Tibial nerve (tissue), 4 donors: Measurements from ENCODE around the gene ACR. TPM values are rescaled to one million over a fixed set of nuclear protein-coding genes. Genes with fewer than 3 reads are reported as not detected.

Source experiments
- DNase-seq, 2 donors: peaks; one replicate each; pipeline ENCODE4 v3.0.0-alpha.2; 2019; ENCODE audit warnings: low spot score in 2 of 2
- H3K27ac ChIP-seq, 4 donors: fragments of 200-600 bp; sonication (generic) in 3 of 4; one replicate each; pipeline ENCODE4 v1.5.1; 2017 to 2019; ENCODE audit warnings: mild to moderate bottlenecking in 1 of 4
- H3K27me3 ChIP-seq, 2 donors: fragments of 200-600 bp; sonication (generic) in 1 of 2; one replicate each; pipeline versions ENCODE4 v1.5.1 to v1.6.0; 2017 to 2019
- H3K36me3 ChIP-seq, 3 donors: fragments of 200-600 bp; sonication (generic); one replicate each; pipeline ENCODE4 v1.5.1; 2018 to 2019
- H3K4me1 ChIP-seq, 4 donors: fragments of 200-600 bp; sonication (generic) in 3 of 4; one replicate each; pipeline ENCODE4 v1.5.1; 2017 to 2019
- H3K4me3 ChIP-seq, 4 donors: fragments of 200-600 bp; sonication (generic) in 3 of 4; one replicate each; pipeline ENCODE4 v1.5.1; 2017 to 2019; ENCODE audit warnings: mild to moderate bottlenecking in 1 of 4, moderate library complexity in 1 of 4
- H3K9me3 ChIP-seq, 4 donors: fragments of 200-600 bp; sonication (generic) in 3 of 4; one replicate each; pipeline ENCODE4 v1.5.1; 2017 to 2019
- EP300 ChIP-seq, 2 donors: sonication (generic); formaldehyde crosslinking; IDR thresholded peaks; one replicate each; pipeline ENCODE4 v1.6.1; 2017; ENCODE audit warnings: antibody characterized with exemption in 2 of 2, mild to moderate bottlenecking in 1 of 2
- POLR2A ChIP-seq, 2 donors: fragments of 450-650 bp; IDR thresholded peaks; one replicate each; pipeline ENCODE4 v1.6.1; 2017; ENCODE audit warnings: antibody characterized with exemption in 2 of 2, mild to moderate bottlenecking in 2 of 2, moderate library complexity in 2 of 2
- WGBS, 2 donors: methylation state at CpG; one replicate each; pipeline ENCODE4 v1.1.5; 2018; 5-methylcytosine and 5-hydroxymethylcytosine counted together
- total RNA-seq, 4 donors: library from RNA; depleted of rRNA; stranded (reverse); fragments of >200 nt; gene quantifications; one replicate each; pipeline ENCODE4 v1.1.0, GENCODE V29; 2016
- TF ChIP-seq, protein P1 (sequence below), 5 experiments: fragments of 200-600 bp in 3 of 5; fragments of 450-650 bp in 2 of 5; sonication (generic) in 3 of 5; IDR thresholded peaks; one replicate each; pipeline ENCODE4 v1.5.1; 2016 to 2019; ENCODE audit warnings: antibody characterized with exemption in 5 of 5, mild to moderate bottlenecking in 3 of 5, moderate library complexity in 2 of 5

Gene ACR
- total RNA-seq, 4 donors from 2014 or later = 2.2 to 4.8 TPM; not detected in 2

DNA sequence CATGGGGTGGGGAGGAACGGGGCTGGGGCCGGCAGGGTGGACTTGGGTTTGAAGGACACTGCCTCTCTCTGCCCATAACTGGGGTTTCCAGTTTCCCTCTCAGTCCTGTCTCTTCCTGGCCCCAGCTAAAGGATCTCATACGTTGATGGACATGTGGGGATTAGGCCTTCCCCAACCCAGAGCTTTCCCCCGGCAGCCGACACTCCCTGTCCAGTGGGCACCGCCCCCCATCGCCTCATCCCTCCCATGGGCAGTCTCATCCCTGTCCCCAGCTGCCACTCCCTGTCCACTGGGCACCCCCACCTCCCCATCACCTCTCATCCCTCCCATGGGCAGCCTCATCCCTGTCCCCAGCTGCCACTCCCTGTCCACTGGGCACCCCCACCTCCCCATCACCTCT lies 22.2 kb upstream of the ACR start:
- Histone ChIP-seq H3K4me3 (no peak overlapping the region), H3K4me1 (peaks cover 5 to 60% (median 12%) of the 10 kb centered on the region in 4 donors), H3K27me3 (peaks cover 0 to 8% of the 10 kb centered on the region in 2 donors), H3K9me3 (no peaks in the 10 kb centered on the region), H3K36me3 (peaks cover 0 to 24% (median 0%) of the 10 kb centered on the region in 3 donors), H3K27ac (no peak overlapping the region)
- TF ChIP-seq, protein P1, sequence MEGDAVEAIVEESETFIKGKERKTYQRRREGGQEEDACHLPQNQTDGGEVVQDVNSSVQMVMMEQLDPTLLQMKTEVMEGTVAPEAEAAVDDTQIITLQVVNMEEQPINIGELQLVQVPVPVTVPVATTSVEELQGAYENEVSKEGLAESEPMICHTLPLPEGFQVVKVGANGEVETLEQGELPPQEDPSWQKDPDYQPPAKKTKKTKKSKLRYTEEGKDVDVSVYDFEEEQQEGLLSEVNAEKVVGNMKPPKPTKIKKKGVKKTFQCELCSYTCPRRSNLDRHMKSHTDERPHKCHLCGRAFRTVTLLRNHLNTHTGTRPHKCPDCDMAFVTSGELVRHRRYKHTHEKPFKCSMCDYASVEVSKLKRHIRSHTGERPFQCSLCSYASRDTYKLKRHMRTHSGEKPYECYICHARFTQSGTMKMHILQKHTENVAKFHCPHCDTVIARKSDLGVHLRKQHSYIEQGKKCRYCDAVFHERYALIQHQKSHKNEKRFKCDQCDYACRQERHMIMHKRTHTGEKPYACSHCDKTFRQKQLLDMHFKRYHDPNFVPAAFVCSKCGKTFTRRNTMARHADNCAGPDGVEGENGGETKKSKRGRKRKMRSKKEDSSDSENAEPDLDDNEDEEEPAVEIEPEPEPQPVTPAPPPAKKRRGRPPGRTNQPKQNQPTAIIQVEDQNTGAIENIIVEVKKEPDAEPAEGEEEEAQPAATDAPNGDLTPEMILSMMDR (IDR thresholded peaks at IDR 0.05) = no peak
- no peak for TF ChIP-seq EP300 (IDR thresholded peaks at IDR 0.05)
- no peak for TF ChIP-seq POLR2A (IDR thresholded peaks at IDR 0.05)
- WGBS, 2 donors = 82 to 84% methylated on average over 7 of the region's 7 CpGs
- no peak for DNase-seq

- Histone ChIP-seq H3K27ac (no peak overlapping the region), H3K27me3 (peaks cover 0 to 15% of the 10 kb centered on the region in 2 donors), H3K4me3 (no peak overlapping the region), H3K9me3 (no peaks in the 10 kb centered on the region), H3K4me1 (peaks cover 5 to 59% (median 12%) of the 10 kb centered on the region in 4 donors), H3K36me3 (peaks cover 0 to 22% (median 0%) of the 10 kb centered on the region in 3 donors)
- DNase-seq = no peak
- TF ChIP-seq POLR2A (IDR thresholded peaks at IDR 0.05) (no peak), EP300 (IDR thresholded peaks at IDR 0.05) (no peak)
- TF ChIP-seq, protein P1 (IDR thresholded peaks at IDR 0.05) = no peak
- 89 to 91% methylated on average over 13 of the region's 13 CpGs for WGBS, 2 donors
Measured at GRCh38 chr22:50716290-50717024, 21.5 kb upstream of the ACR start.

DNA sequence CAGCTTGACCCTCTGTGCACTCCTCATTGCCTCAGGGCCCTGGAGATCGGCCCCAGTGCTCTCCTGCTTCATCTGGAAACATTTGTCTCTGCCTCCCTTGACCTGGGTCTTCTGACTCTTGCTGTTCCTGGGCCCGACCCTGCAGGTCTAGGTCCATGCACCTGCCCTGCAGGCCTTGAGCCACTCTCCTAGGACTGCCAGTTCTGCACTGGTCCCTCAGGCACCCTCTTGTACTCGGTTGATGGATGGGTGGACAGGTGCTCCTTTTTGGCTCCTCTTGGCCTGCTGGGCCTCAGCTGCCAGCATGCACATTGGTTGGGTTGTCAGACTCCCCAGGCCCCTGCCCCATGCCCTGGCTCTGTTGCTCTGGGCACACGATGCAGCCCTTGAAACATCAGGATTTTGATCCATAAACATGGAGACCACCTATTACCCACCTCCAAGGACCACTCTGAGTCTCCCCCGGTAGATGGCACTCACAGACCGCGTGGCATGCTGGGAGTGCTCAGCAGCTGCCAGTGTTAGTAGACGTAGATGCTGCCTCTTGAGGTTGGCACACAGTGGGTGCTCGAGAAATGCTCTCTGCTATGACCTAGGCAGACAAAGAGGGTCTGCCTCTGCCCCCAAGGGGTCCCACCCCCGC lies 20.2 kb upstream of the ACR start:
- WGBS, 2 donors = 84 to 91% methylated on average over 10 of the region's 10 CpGs
- H3K4me1 ChIP-seq = peaks cover 5 to 45% (median 10%) of the 10 kb centered on the region in 4 donors
- H3K36me3 ChIP-seq = peaks cover 0 to 36% (median 0%) of the 10 kb centered on the region in 3 donors
- no peaks in the 10 kb centered on the region for H3K9me3 ChIP-seq
- TF ChIP-seq POLR2A (IDR thresholded peaks at IDR 0.05) (no peak), EP300 (IDR thresholded peaks at IDR 0.05) (no peak)
- TF ChIP-seq, protein P1 (IDR thresholded peaks at IDR 0.05) = no peak
- H3K27ac ChIP-seq = no peak overlapping the region
- H3K4me3 ChIP-seq = no peak overlapping the region
- DNase-seq = no peak
- H3K27me3 ChIP-seq = peaks cover 0 to 29% of the 10 kb centered on the region in 2 donors

DNA sequence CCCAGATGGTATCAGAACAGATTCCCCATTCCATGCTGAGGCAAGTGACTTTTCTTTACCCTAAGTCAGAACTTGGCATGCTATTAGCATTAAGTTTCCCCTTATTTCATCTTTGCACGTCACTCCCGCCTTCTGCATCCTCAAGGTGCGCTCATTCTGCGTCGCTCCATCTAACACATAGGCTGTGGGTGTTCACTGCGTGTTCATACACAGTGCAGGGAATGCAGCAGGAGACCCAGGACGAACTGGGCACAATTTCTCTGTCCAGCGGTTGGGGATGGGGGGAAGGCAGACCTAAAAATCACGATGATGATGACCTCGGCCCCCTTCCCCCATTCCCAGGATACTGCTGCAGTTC lies 19.7 kb upstream of the ACR start:
- no peak overlapping the region for H3K27ac ChIP-seq
- TF ChIP-seq EP300 (IDR thresholded peaks at IDR 0.05) (no peak), POLR2A (IDR thresholded peaks at IDR 0.05) (no peak)
- H3K4me1 ChIP-seq = peaks cover 1 to 40% (median 8%) of the 10 kb centered on the region in 4 donors
- peaks cover 0 to 30% of the 10 kb centered on the region in 2 donors for H3K27me3 ChIP-seq
- H3K4me3 ChIP-seq = no peak overlapping the region
- peaks cover 0 to 41% (median 0%) of the 10 kb centered on the region in 3 donors for H3K36me3 ChIP-seq
- 91 to 92% methylated on average over 10 of the region's 10 CpGs for WGBS, 2 donors
- DNase-seq = no peak
- H3K9me3 ChIP-seq = no peaks in the 10 kb centered on the region

DNA sequence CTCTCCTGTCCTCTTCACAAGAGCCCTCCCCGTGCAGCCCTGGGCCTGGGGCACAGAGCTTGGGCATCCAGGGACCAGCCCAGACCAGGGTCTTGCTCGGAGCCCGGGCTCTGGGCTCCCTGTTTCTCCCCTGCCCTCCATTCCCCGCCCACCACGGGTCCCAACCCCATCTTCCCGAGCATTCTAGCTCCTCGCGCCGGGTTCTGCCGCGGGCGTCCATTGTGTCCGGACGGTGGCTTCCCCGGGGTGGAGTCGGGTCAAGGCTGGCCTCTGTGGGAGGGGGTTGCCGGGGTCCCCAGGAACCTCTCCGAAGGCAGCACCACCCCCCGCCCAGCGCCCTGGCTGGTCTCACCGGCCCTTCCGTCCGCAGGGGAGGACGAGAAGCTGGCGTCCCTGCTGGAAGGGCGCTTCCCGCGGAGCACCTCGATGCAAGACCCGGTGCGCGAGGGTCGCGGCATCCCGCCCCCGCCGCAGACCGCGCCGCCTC lies 18.1 kb upstream of the ACR start:
- WGBS, 2 donors = 41 to 51% methylated on average over 15 to 17 of the region's 40 CpGs
- H3K4me3 ChIP-seq = peak overlapping the region in 1 of 4 donors; percentile 39

More for the DNA sequence above, 18.1 kb upstream of the ACR start:
- H3K4me1 ChIP-seq = peaks cover 0 to 25% (median 0%) of the 10 kb centered on the region in 4 donors
- H3K9me3 ChIP-seq = no peaks in the 10 kb centered on the region
- no peak overlapping the region for H3K27ac ChIP-seq
- H3K27me3 ChIP-seq = peaks cover 0 to 30% of the 10 kb centered on the region in 2 donors
- H3K36me3 ChIP-seq = peaks cover 0 to 51% (median 0%) of the 10 kb centered on the region in 3 donors
- TF ChIP-seq POLR2A (IDR thresholded peaks at IDR 0.05) (no peak), EP300 (IDR thresholded peaks at IDR 0.05) (no peak)
- TF ChIP-seq, protein P1 (IDR thresholded peaks at IDR 0.05) = no peak
- no peak for DNase-seq
